Calu3 (cell line): Measurements from ENCODE around the gene MCF2L. TPM values are rescaled to one million over a fixed set of nuclear protein-coding genes. Genes with fewer than 3 reads are reported as not detected.
"Not testable (repeated sequence)": the region's sequence is repeated elsewhere in the genome, so short reads cannot be mapped to it uniquely, and the experiment has no call there.

Experiments used
- BruUV-seq: library from RNA; stranded (reverse); fragments of 400-500 nt; replicated peaks from 2 replicates; lab custom pipeline; 2021; lab: Mats Ljungman, UMichigan
- CTCF ChIA-PET: fragments of 300-600 bp; sonication (Branson Sonifier 250); formaldehyde crosslinking; loops from one replicate; lab custom pipeline; 2022; ENCODE audit warnings: antibody characterized with exemption; lab: Charles Lee
- DNase-seq: peaks from one replicate; pipeline ENCODE4 v3.0.0; 2022
- H3K27ac Mint-ChIP-seq: one replicate; pipeline ENCODE4 v1.8.0; 2022; ENCODE audit warnings: mixed read lengths; ENCODE audit not compliant: unreplicated experiment
- H3K27me3 Mint-ChIP-seq: one replicate; pipeline ENCODE4 v1.8.0; 2022; ENCODE audit warnings: mixed read lengths; ENCODE audit not compliant: unreplicated experiment
- H3K36me3 Mint-ChIP-seq: one replicate; pipeline ENCODE4 v1.8.0; 2022; ENCODE audit warnings: mild to moderate bottlenecking, moderate library complexity, mixed read lengths; ENCODE audit not compliant: insufficient read depth, unreplicated experiment
- H3K4me1 Mint-ChIP-seq: one replicate; pipeline ENCODE4 v1.8.0; 2022; ENCODE audit warnings: mild to moderate bottlenecking, low read depth, mixed read lengths; ENCODE audit not compliant: unreplicated experiment
- H3K4me3 Mint-ChIP-seq: one replicate; pipeline ENCODE4 v1.8.0; 2022; ENCODE audit warnings: mild to moderate bottlenecking, low read depth, moderate library complexity, mixed read lengths; ENCODE audit not compliant: unreplicated experiment
- H3K9me3 Mint-ChIP-seq: one replicate; pipeline ENCODE4 v1.8.0; 2022; ENCODE audit warnings: low read depth, mixed read lengths; ENCODE audit not compliant: unreplicated experiment
- intact Hi-C: fragments of 100-400 bp; cut with micrococcal nuclease; formaldehyde crosslinking; loops from one replicate; pipeline ENCODE4 v1.10.0; 2022; ENCODE audit not compliant: unreplicated experiment
- total RNA-seq: library from RNA; stranded (reverse); gene quantifications from 2 replicates; pipeline ENCODE4 v1.2.3, GENCODE V29; 2022
- TF ChIP-seq, protein P1 (sequence below): fragments of 200-600 bp; IDR thresholded peaks from one replicate; pipeline ENCODE4 v1.8.0; 2022; ENCODE audit warnings: antibody characterized with exemption; ENCODE audit not compliant: unreplicated experiment

The MCF2L gene
- total RNA-seq, 1 experiment from 2014 or later: 12.9 TPM

- no peaks in the 10 kb centered on the region for H3K27me3 Mint-ChIP-seq
- no peaks in the 10 kb centered on the region for H3K4me1 Mint-ChIP-seq
- BruUV-seq: no TSS peak
- no peak overlapping the region for H3K27ac Mint-ChIP-seq
- H3K36me3 Mint-ChIP-seq: no peaks in the 10 kb centered on the region
- no peaks in the 10 kb centered on the region for H3K9me3 Mint-ChIP-seq
- TF ChIP-seq, protein P1, sequence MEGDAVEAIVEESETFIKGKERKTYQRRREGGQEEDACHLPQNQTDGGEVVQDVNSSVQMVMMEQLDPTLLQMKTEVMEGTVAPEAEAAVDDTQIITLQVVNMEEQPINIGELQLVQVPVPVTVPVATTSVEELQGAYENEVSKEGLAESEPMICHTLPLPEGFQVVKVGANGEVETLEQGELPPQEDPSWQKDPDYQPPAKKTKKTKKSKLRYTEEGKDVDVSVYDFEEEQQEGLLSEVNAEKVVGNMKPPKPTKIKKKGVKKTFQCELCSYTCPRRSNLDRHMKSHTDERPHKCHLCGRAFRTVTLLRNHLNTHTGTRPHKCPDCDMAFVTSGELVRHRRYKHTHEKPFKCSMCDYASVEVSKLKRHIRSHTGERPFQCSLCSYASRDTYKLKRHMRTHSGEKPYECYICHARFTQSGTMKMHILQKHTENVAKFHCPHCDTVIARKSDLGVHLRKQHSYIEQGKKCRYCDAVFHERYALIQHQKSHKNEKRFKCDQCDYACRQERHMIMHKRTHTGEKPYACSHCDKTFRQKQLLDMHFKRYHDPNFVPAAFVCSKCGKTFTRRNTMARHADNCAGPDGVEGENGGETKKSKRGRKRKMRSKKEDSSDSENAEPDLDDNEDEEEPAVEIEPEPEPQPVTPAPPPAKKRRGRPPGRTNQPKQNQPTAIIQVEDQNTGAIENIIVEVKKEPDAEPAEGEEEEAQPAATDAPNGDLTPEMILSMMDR: no peak
- CTCF ChIA-PET: no interaction called here
- H3K4me3 Mint-ChIP-seq: no peak overlapping the region
- intact Hi-C loops: no loop called here
- no peak for DNase-seq
Measured at GRCh38 chr13:113110048-113110851, 141.2 kb downstream of the MCF2L start.

DNA sequence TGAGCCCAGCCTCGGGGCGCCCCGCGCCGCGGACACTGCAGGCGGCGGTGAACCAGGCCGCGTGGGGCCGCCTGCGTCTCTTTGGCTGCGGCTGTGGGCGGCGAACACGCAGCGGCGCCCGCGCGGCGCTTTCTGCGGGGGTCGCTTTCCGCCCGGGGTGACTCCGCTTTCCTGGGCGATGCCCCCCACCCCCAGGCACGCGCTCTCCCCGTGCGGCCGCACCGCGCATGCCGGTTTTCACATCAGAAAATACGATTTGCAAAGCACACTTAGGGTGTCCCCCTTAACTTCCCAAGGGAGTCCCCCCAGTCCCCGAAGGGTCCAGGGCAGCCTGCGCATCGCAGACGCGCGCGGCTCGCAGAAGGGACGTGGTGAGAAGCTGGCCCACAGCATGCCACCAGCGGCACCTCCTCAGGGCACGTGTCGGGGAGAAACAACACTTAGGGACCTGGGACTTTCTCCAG, 141.9 kb downstream of the MCF2L start:
- H3K4me1 Mint-ChIP-seq: no peaks in the 10 kb centered on the region
- no peaks in the 10 kb centered on the region for H3K9me3 Mint-ChIP-seq
- H3K27me3 Mint-ChIP-seq: no peaks in the 10 kb centered on the region
- no peak for DNase-seq
- TF ChIP-seq, protein P1: no peak
- H3K27ac Mint-ChIP-seq: no peak overlapping the region
- intact Hi-C loops: no loop called here
- no peaks in the 10 kb centered on the region for H3K36me3 Mint-ChIP-seq
- BruUV-seq: no TSS peak
- CTCF ChIA-PET: no interaction called here
- H3K4me3 Mint-ChIP-seq: no peak overlapping the region

DNA sequence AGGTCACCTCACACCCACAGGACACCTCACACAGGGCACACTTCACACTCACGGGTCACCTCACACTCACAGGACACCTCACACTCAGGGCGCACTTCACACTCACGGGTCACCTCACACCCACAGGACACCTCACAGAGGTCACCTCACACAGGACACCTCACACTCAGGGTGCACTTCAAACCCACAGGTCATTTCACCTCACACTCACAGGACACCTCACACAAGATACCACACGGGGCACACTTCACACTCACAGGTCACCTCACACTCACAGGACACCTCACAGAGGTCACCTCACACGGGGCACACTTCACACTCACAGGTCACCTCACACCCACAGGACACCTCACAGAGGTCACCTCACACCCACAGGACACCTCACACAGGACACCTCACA, 142.8 kb downstream of the MCF2L start:
- H3K36me3 Mint-ChIP-seq, intact Hi-C loops, H3K27ac Mint-ChIP-seq, H3K27me3 Mint-ChIP-seq, CTCF ChIA-PET, DNase-seq, H3K9me3 Mint-ChIP-seq, BruUV-seq, H3K4me1 Mint-ChIP-seq, H3K4me3 Mint-ChIP-seq: not testable (repeated sequence)

DNA sequence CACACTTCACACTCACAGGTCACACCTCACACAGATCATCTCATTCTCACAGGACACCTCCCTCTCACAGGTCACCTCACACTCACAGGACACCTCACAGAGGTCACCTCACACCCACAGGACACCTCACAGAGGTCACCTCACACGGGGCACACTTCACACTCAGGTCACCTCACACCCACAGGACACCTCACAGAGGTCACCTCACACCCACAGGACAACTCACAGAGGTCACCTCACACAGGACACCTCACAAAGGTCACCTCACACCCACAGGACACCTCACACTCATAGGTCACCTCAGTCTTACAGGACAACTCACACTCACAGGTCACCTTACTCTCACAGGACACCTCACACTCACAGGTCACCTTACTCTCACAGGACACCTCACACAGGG, 143.5 kb downstream of the MCF2L start:
- DNase-seq, H3K27ac Mint-ChIP-seq, CTCF ChIA-PET, H3K4me1 Mint-ChIP-seq, intact Hi-C loops, H3K9me3 Mint-ChIP-seq, H3K27me3 Mint-ChIP-seq, H3K36me3 Mint-ChIP-seq, BruUV-seq, H3K4me3 Mint-ChIP-seq: not testable (repeated sequence)

DNA sequence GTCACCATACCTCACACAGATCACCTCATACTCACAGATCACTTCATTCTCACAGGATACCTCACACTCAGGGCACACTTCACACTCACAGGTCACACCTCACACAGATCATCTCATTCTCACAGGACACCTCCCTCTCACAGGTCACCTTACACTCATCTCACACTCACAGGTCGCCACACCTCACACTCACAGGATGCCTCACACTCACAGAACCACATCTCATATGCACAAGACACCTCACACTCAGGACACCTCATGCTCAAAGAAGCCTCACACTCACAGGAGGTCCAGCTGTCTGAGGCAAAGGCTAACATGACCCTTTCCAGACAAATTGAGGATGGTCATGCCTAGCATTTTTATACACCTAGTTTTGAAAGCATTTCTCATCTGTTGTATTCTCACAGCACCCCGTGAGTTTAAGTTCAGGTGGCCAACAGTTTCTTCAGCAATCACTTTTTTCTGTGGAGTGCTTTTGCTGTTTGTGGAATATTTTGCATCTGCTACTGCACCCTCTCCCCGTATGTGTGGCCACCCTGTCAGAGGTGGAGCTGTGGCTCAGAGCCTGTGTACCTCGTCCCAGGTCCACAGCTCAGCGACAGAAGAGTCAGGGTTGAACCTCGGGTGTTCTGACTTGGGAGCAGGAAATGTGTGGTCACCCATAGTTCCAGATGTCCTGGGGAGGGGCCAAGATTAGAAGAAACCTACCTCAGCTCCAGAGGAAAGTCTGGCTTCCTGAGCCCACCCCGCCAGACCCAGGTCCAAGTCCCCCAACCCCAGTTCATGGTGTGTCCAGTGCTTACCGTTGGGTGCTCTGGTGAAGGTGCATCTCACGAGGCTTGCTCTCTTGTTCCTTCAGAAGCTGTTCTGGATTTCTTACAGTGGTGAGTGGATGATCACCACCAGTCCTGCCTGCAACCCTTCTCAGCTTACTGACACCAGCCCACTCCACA, 144.2 kb downstream of the MCF2L start:
- no peak overlapping the region for H3K4me3 Mint-ChIP-seq
- no peaks in the 10 kb centered on the region for H3K9me3 Mint-ChIP-seq
- DNase-seq: no peak
- intact Hi-C loops: no loop called here
- CTCF ChIA-PET: no interaction called here
- no peak overlapping the region for H3K27ac Mint-ChIP-seq
- H3K4me1 Mint-ChIP-seq: no peaks in the 10 kb centered on the region
- TF ChIP-seq, protein P1: no peak
- H3K36me3 Mint-ChIP-seq: no peaks in the 10 kb centered on the region
- no peaks in the 10 kb centered on the region for H3K27me3 Mint-ChIP-seq
- BruUV-seq: no TSS peak
